MM.1S (cell line): ENCODE data around the gene PDIA2.
"Not testable (repeated sequence)": the region's sequence is repeated elsewhere in the genome, so short reads cannot be mapped to it uniquely, and the experiment has no call there.

Source experiments
- DNase-seq: peaks from one replicate; pipeline ENCODE4 v3.0.0-alpha.2; 2015
- H2AFZ ChIP-seq: fragments of 300-600 bp; sonication (generic); 2 replicates; pipeline ENCODE4 v1.6.0; 2016; ENCODE audit warnings: antibody characterized with exemption, low read length
- H3F3A ChIP-seq: fragments of 300-600 bp; sonication (generic); 2 replicates; pipeline ENCODE4 v1.6.1; 2016; ENCODE audit warnings: mild to moderate bottlenecking, antibody characterized with exemption, low read length, moderate library complexity, mixed read lengths; ENCODE audit not compliant: insufficient read depth
- H3K27ac ChIP-seq: fragments of 300-600 bp; sonication (generic); 2 replicates; pipeline ENCODE4 v1.5.1; 2016; ENCODE audit warnings: mild to moderate bottlenecking, low read length
- H3K27me3 ChIP-seq: fragments of 300-600 bp; sonication (generic); replicated peaks from 2 replicates; pipeline ENCODE4 v1.6.0; 2016; ENCODE audit warnings: low read length; ENCODE audit not compliant: insufficient read depth
- H3K36me3 ChIP-seq: fragments of 300-600 bp; sonication (generic); replicated peaks from 2 replicates; pipeline ENCODE4 v1.6.1; 2016; ENCODE audit warnings: mild to moderate bottlenecking, low read length, mixed read lengths; ENCODE audit not compliant: insufficient read depth
- H3K4me1 ChIP-seq: fragments of 300-600 bp; sonication (generic); 2 replicates; pipeline ENCODE4 v1.6.1; 2016; ENCODE audit warnings: low read length, mixed read lengths
- H3K4me2 ChIP-seq: fragments of 300-600 bp; sonication (generic); 2 replicates; pipeline ENCODE4 v1.6.0; 2016; ENCODE audit warnings: low read depth, low read length
- H3K4me3 ChIP-seq: fragments of 300-600 bp; sonication (generic); 2 replicates; pipeline ENCODE4 v1.5.1; 2016; ENCODE audit warnings: low read length, mixed read lengths
- H3K79me2 ChIP-seq: fragments of 300-600 bp; sonication (generic); 2 replicates; pipeline ENCODE4 v1.6.1; 2016; ENCODE audit warnings: mixed run types, low read length, mixed read lengths
- H3K9ac ChIP-seq: fragments of 300-600 bp; sonication (generic); 2 replicates; pipeline ENCODE4 v1.6.1; 2016; ENCODE audit warnings: low read length, mixed read lengths
- H3K9me2 ChIP-seq: fragments of 300-600 bp; sonication (generic); replicated peaks from 2 replicates; pipeline ENCODE4 v1.6.1; 2016; ENCODE audit warnings: mild to moderate bottlenecking, low read length, mixed read lengths; ENCODE audit not compliant: insufficient read depth
- H3K9me3 ChIP-seq: fragments of 300-600 bp; sonication (generic); replicated peaks from 2 replicates; pipeline ENCODE4 v1.6.1; 2016; ENCODE audit warnings: mild to moderate bottlenecking, low read length, mixed read lengths; ENCODE audit not compliant: insufficient read depth
- H4K20me1 ChIP-seq: fragments of 300-600 bp; sonication (generic); 2 replicates; pipeline ENCODE4 v1.6.1; 2016; ENCODE audit warnings: mild to moderate bottlenecking, low read length, moderate library complexity, mixed read lengths; ENCODE audit not compliant: insufficient read depth
- CTCF ChIP-seq: fragments of 300-600 bp; sonication (generic); IDR thresholded peaks from 2 replicates; pipeline ENCODE4 v1.5.1; 2016; ENCODE audit warnings: antibody characterized with exemption, low read length, mixed read lengths
- EZH2 ChIP-seq: fragments of 300-600 bp; sonication (generic); optimal IDR thresholded peaks from 2 replicates; pipeline ENCODE3; 2017; ENCODE audit warnings: low read depth, mild to moderate bottlenecking, antibody characterized with exemption, low read length, mixed read lengths
- EZH2phosphoT487 ChIP-seq: fragments of 300-600 bp; sonication (generic); IDR thresholded peaks from 2 replicates; pipeline ENCODE4 v1.6.1; 2018; ENCODE audit warnings: antibody characterized with exemption, low read length

The PDIA2 gene

GRCh38 chr16:333406-334094 lies 50.6 kb downstream of the PDIA2 start:
- Histone ChIP-seq H3F3A (no peaks in the 10 kb centered on the region), H3K36me3 (no peaks in the 10 kb centered on the region), H3K9me3 (no peaks in the 10 kb centered on the region), H3K4me3 (no peak overlapping the region), H2AFZ (no peak overlapping the region), H3K27me3 (no peaks in the 10 kb centered on the region), H3K27ac (no peak overlapping the region), H3K9ac (no peak overlapping the region), H4K20me1 (no peaks in the 10 kb centered on the region; the same call in 1 of the 2 replicates), H3K4me2 (no peak overlapping the region), H3K79me2 (peaks cover 95% of the 10 kb centered on the region), H3K9me2 (no peaks in the 10 kb centered on the region), H3K4me1 (no peaks in the 10 kb centered on the region)
- no peak for TF ChIP-seq EZH2phosphoT487
- no peak for TF ChIP-seq EZH2
- TF ChIP-seq CTCF: no peak
- DNase-seq: no peak

DNA sequence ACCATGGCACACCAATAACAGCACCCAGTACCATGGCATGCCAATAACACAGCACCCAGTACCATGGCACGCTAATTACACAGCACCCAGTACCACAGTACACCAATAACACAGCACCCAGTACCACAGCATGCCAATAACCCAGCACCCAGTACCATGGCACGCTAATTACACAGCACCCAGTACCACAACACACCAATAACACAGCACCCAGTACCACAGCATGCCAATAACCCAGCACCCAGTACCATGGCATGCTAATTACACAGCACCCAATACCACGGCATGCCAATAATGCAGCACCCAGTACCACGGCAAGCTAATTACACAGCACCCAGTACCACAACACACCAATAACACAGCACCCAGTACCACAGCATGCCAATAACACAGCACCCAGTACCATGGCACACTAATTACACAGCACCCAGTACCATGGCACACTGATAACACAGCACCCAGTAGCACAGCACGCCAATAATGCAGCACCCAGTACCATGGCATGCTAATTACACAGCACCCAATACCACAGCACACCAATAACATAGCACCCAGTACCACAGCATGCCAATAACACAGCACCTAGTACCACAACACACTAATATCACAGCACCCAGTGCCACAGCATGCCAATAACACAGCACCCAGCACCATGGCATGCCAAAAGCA lies 51.3 kb downstream of the PDIA2 start:
- H3K9ac ChIP-seq, H3K4me1 ChIP-seq, DNase-seq, H4K20me1 ChIP-seq, H3K4me2 ChIP-seq, H3K9me2 ChIP-seq, H3K27me3 ChIP-seq, H3K27ac ChIP-seq, H3K4me3 ChIP-seq, H2AFZ ChIP-seq, H3K36me3 ChIP-seq, H3K9me3 ChIP-seq, H3F3A ChIP-seq: not testable (repeated sequence)
- H3K79me2 ChIP-seq: peaks cover 95% of the 10 kb centered on the region

DNA sequence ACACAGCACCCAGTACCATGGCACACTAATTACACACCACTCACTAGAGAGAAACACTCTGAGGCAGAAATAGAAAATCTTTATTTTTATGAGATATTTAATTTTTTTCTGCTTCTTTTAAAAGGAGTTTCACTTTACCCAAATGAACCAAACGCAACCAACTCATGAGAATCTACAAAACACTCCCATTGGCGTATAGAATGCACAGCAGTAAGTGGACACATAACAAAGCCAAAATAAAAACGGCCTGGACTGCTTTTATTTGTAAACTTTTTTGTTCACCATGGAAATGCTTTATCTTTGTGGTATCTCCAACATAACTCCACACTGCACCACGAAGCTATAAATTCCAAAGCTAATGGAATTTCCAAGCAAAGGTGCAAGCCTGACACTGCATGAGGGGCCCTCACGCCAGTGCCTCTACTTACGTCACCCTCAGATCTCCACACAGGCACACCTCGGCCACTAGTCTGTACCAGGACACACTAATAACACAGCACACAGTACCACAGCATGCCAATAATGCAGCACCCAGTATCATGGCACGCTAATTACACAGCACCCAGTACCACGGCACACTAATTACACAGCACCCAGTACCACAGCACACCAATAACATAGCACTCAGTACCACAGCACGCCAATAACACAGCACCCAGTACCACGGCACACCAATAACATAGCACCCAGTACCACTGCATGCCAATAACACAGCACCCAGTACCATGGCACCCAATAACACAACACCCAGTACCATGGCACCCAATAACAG lies 52.1 kb downstream of the PDIA2 start:
- H3K27me3 ChIP-seq, H3K9ac ChIP-seq, H2AFZ ChIP-seq, H3K9me2 ChIP-seq, H3K9me3 ChIP-seq, H4K20me1 ChIP-seq, DNase-seq, H3F3A ChIP-seq, H3K4me2 ChIP-seq, H3K4me3 ChIP-seq, H3K4me1 ChIP-seq, H3K36me3 ChIP-seq, H3K27ac ChIP-seq: not testable (repeated sequence)
- H3K79me2 ChIP-seq: peaks cover 98% of the 10 kb centered on the region

DNA sequence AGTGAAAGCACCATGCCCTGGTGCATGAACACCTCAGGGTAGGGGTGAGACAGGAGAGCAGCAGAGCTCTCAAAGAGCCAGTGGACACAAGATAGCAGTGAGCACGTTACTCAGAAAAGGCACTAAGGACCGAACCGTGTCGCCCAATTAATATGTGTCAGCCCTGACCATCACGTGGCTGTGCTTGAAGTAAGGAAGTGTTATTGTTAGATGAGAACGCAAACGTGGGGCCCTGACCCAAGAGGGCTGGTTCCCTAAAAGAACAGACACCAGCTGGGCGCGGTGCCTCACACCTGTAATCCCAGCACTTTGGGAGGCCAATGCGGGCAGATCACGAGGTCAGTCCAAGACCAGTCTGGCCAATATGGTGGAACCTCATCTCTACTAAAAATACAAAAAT lies 53.3 kb downstream of the PDIA2 start:
- DNase-seq: no peak
- Histone ChIP-seq H3K27me3 (no peaks in the 10 kb centered on the region), H3K9me2 (no peaks in the 10 kb centered on the region), H3K79me2 (peaks cover 98% of the 10 kb centered on the region), H3K4me1 (no peaks in the 10 kb centered on the region), H4K20me1 (peaks cover 4% of the 10 kb centered on the region; the same call in 1 of the 2 replicates), H3K27ac (no peak overlapping the region), H3K36me3 (no peaks in the 10 kb centered on the region), H3K4me3 (no peak overlapping the region), H3F3A (no peaks in the 10 kb centered on the region), H3K4me2 (no peak overlapping the region), H3K9me3 (no peaks in the 10 kb centered on the region), H3K9ac (no peak overlapping the region), H2AFZ (no peak overlapping the region)
- no peak for TF ChIP-seq EZH2phosphoT487
- no peak for TF ChIP-seq EZH2
- no peak for TF ChIP-seq CTCF
